Liver (tissue), 9 donors: ENCODE data around the gene LSM2. TPM values are rescaled to one million over a fixed set of nuclear protein-coding genes. Genes with fewer than 3 reads are reported as not detected.

Experiments used
- DNase-seq: peaks from one replicate; pipeline ENCODE4 v3.0.0-alpha.2; 2017; ENCODE audit warnings: low spot score
- H3K27ac ChIP-seq, 2 donors: one replicate each; pipeline ENCODE4 v1.7.0; 2013; ENCODE audit warnings: inconsistent platforms in 2 of 2, low read length in 2 of 2, control low read depth in 1 of 2, low read depth in 1 of 2, mild to moderate bottlenecking in 1 of 2
- H3K27me3 ChIP-seq, 4 donors: one replicate each; pipeline versions ENCODE4 v1.6.1 to v1.7.0; 2013; ENCODE audit warnings: low read length in 3 of 4, inconsistent platforms in 1 of 4, mild to moderate bottlenecking in 1 of 4, moderate library complexity in 1 of 4; ENCODE audit not compliant: control insufficient read depth in 4 of 4, insufficient read depth in 4 of 4
- H3K36me3 ChIP-seq, 4 donors: one replicate each; pipeline versions ENCODE4 v1.6.1 to v1.7.0; 2013; ENCODE audit warnings: low read length in 3 of 4, mild to moderate bottlenecking in 3 of 4, low read depth in 1 of 4, moderate library complexity in 1 of 4; ENCODE audit not compliant: control insufficient read depth in 4 of 4, insufficient read depth in 3 of 4
- H3K4me1 ChIP-seq, 4 donors: one replicate each; pipeline versions ENCODE4 v1.6.1 to v1.7.0; 2013; ENCODE audit warnings: low read length in 3 of 4, mild to moderate bottlenecking in 3 of 4, moderate library complexity in 1 of 4; ENCODE audit not compliant: control insufficient read depth in 4 of 4, insufficient read depth in 4 of 4
- H3K4me3 ChIP-seq, 3 donors: one replicate each; pipeline versions ENCODE4 v1.6.1 to v1.7.0; 2013; ENCODE audit warnings: low read length in 3 of 3, control low read depth in 1 of 3, low read depth in 1 of 3, mild to moderate bottlenecking in 1 of 3
- H3K9ac ChIP-seq, 2 donors: one replicate each; pipeline ENCODE4 v1.7.0; 2013; ENCODE audit warnings: low read length in 2 of 2, mild to moderate bottlenecking in 2 of 2, moderate library complexity in 2 of 2, control low read depth in 1 of 2, low read depth in 1 of 2
- H3K9me3 ChIP-seq, 4 donors: one replicate each; pipeline versions ENCODE4 v1.6.1 to v1.7.0; 2013; ENCODE audit warnings: low read length in 3 of 4; ENCODE audit not compliant: control insufficient read depth in 4 of 4
- EGR1 ChIP-seq, 2 donors: IDR thresholded peaks; 2 replicates each; pipeline ENCODE4 v1.6.1; 2016 to 2018; ENCODE audit warnings: antibody characterized with exemption in 2 of 2, low read depth in 2 of 2
- FOXA1 ChIP-seq: IDR thresholded peaks from 2 replicates; pipeline ENCODE4 v1.6.1; 2016; ENCODE audit warnings: antibody characterized with exemption
- FOXA2 ChIP-seq: IDR thresholded peaks from 2 replicates; pipeline ENCODE4 v1.6.1; 2016; ENCODE audit warnings: antibody characterized with exemption
- GABPA ChIP-seq, 2 donors: IDR thresholded peaks in 1 of 2; conservative IDR thresholded peaks in 1 of 2; 2 replicates each; pipeline ENCODE4 v1.6.1; 2016; ENCODE audit warnings: antibody characterized with exemption in 2 of 2, mild to moderate bottlenecking in 1 of 2, moderate library complexity in 1 of 2
- HNF4A ChIP-seq, 2 donors: conservative IDR thresholded peaks; 2 replicates each; pipeline ENCODE4 v1.6.1; 2016; ENCODE audit warnings: antibody characterized with exemption in 2 of 2, mild to moderate bottlenecking in 2 of 2
- HNF4G ChIP-seq: IDR thresholded peaks from 2 replicates; pipeline ENCODE4 v1.6.1; 2016; ENCODE audit warnings: antibody characterized with exemption
- JUND ChIP-seq, 2 donors: IDR thresholded peaks; 2 replicates each; pipeline ENCODE4 v1.6.1; 2016; ENCODE audit warnings: antibody characterized with exemption in 2 of 2
- NR2F2 ChIP-seq: IDR thresholded peaks from 2 replicates; pipeline ENCODE4 v1.6.1; 2016; ENCODE audit warnings: antibody characterized with exemption
- RAD21 ChIP-seq, 2 donors: IDR thresholded peaks; 2 replicates each; pipeline ENCODE4 v1.6.1; 2016; ENCODE audit warnings: antibody characterized with exemption in 2 of 2, mild to moderate bottlenecking in 2 of 2
- RXRA ChIP-seq, 2 donors: IDR thresholded peaks; 2 replicates each; pipeline ENCODE4 v1.6.1; 2017 to 2018; ENCODE audit warnings: antibody characterized with exemption in 2 of 2, mild to moderate bottlenecking in 1 of 2
- SP1 ChIP-seq: IDR thresholded peaks from 2 replicates; pipeline ENCODE4 v1.6.1; 2018; ENCODE audit warnings: antibody characterized with exemption, mild to moderate bottlenecking
- TAF1 ChIP-seq: conservative IDR thresholded peaks from 2 replicates; pipeline ENCODE4 v1.6.1; 2016; ENCODE audit warnings: antibody characterized with exemption, mild to moderate bottlenecking
- YY1 ChIP-seq: IDR thresholded peaks from 2 replicates; pipeline ENCODE4 v1.6.1; 2016; ENCODE audit warnings: antibody characterized with exemption, mild to moderate bottlenecking
- ZBTB33 ChIP-seq: IDR thresholded peaks from 2 replicates; pipeline ENCODE4 v1.6.1; 2016; ENCODE audit warnings: antibody characterized with exemption
- WGBS: extraction: QIAGEN DNeasy Blood & Tissue Kit; methylation state at CpG from one replicate; pipeline ENCODE4 v1.1.7; 2013; 5-methylcytosine and 5-hydroxymethylcytosine counted together
- polyA plus RNA-seq, 2 donors: library from polyadenylated mRNA; stranded (reverse) in 1 of 2; unstranded in 1 of 2; fragments of 200-250 nt in 1 of 2; fragments of >200 nt in 1 of 2; fragmentation: Nextera tagmentation in 1 of 2; extraction: Ambion mirVana in 1 of 2; gene quantifications; one replicate each; pipeline versions ENCODE4 v1.2.1 to v1.2.3, GENCODE V29; 2013 to 2015
- total RNA-seq, 2 donors: library from RNA; depleted of rRNA; stranded (reverse); fragments of >200 nt; gene quantifications; one replicate each; pipeline ENCODE4 v1.2.3, GENCODE V29; 2014
- TF ChIP-seq, protein P1 (sequence below): fragments of 150-350 bp; IDR thresholded peaks from 2 replicates; pipeline ENCODE4 v1.5.1; 2017; ENCODE audit warnings: improper control_type of control experiment, low read depth, low read length; ENCODE audit not compliant: missing input control
- TF ChIP-seq, protein P2 (sequence below): IDR thresholded peaks from 2 replicates; pipeline ENCODE4 v1.6.1; 2016; ENCODE audit warnings: antibody characterized with exemption
- TF ChIP-seq, protein P3 (sequence below): IDR thresholded peaks from 2 replicates; pipeline ENCODE4 v1.6.1; 2016; ENCODE audit warnings: antibody characterized with exemption
- TF ChIP-seq, protein P4 (sequence below): IDR thresholded peaks from 2 replicates; pipeline ENCODE4 v1.6.1; 2016; ENCODE audit warnings: antibody characterized with exemption, mild to moderate bottlenecking
- donor health status: healthy.
- donor health status: healthy.
- donor health status: healthy.
- donor health status: healthy.
- donor health status: healthy.

Gene LSM2
- total and polyA plus RNA-seq, 4 donors = 7.3 to 18.7 (median 15.5) TPM

GRCh38 chr6:31758281-31758680 is 48.5 kb downstream of the LSM2 start (continued):
- TF ChIP-seq FOXA2 (no peak), FOXA1 (no peak)

- H3K36me3 ChIP-seq = no peaks in the 10 kb centered on the region
- H3K27ac ChIP-seq = no peak overlapping the region
- H3K4me1 ChIP-seq = no peaks in the 10 kb centered on the region
- 81% methylated on average over 8 of the region's 8 CpGs for WGBS
- TF ChIP-seq EGR1 (IDR thresholded peaks at IDR 0.05; ENCODE audit: low read depth in 2 of 2) = no peak
- no peaks in the 10 kb centered on the region for H3K9me3 ChIP-seq
- H3K4me3 ChIP-seq = no peak overlapping the region
- DNase-seq = no peak
- no peak overlapping the region for H3K9ac ChIP-seq
- H3K27me3 ChIP-seq = no peaks in the 10 kb centered on the region
Observed at GRCh38 chr6:31752739-31753319, 53.9 kb downstream of the LSM2 start.

- H3K27ac ChIP-seq = no peak overlapping the region
- H3K9ac ChIP-seq = no peak overlapping the region
- TF ChIP-seq, protein P1, sequence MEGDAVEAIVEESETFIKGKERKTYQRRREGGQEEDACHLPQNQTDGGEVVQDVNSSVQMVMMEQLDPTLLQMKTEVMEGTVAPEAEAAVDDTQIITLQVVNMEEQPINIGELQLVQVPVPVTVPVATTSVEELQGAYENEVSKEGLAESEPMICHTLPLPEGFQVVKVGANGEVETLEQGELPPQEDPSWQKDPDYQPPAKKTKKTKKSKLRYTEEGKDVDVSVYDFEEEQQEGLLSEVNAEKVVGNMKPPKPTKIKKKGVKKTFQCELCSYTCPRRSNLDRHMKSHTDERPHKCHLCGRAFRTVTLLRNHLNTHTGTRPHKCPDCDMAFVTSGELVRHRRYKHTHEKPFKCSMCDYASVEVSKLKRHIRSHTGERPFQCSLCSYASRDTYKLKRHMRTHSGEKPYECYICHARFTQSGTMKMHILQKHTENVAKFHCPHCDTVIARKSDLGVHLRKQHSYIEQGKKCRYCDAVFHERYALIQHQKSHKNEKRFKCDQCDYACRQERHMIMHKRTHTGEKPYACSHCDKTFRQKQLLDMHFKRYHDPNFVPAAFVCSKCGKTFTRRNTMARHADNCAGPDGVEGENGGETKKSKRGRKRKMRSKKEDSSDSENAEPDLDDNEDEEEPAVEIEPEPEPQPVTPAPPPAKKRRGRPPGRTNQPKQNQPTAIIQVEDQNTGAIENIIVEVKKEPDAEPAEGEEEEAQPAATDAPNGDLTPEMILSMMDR = no peak
- TF ChIP-seq SP1 = no peak
- no peak for TF ChIP-seq RXRA (IDR thresholded peaks at IDR 0.05)
- TF ChIP-seq TAF1 = no peak
- no peak for TF ChIP-seq NR2F2
- TF ChIP-seq GABPA (IDR thresholded peaks at IDR 0.05 in 1 of 2, conservative IDR thresholded peaks at IDR 0.05 in 1 of 2) = no peak
- TF ChIP-seq RAD21 (IDR thresholded peaks at IDR 0.05) = no peak
- no peak for TF ChIP-seq YY1
- no peak for TF ChIP-seq FOXA1
- no peak for TF ChIP-seq HNF4G
- TF ChIP-seq FOXA2 = no peak
- TF ChIP-seq EGR1 (IDR thresholded peaks at IDR 0.05; ENCODE audit: low read depth in 2 of 2) = no peak
- TF ChIP-seq, protein P2, sequence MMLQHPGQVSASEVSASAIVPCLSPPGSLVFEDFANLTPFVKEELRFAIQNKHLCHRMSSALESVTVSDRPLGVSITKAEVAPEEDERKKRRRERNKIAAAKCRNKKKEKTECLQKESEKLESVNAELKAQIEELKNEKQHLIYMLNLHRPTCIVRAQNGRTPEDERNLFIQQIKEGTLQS = no peak
- TF ChIP-seq ZBTB33 = no peak
- TF ChIP-seq HNF4A (conservative IDR thresholded peaks at IDR 0.05) = no peak
- TF ChIP-seq, protein P3, sequence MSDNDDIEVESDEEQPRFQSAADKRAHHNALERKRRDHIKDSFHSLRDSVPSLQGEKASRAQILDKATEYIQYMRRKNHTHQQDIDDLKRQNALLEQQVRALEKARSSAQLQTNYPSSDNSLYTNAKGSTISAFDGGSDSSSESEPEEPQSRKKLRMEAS = no peak
- TF ChIP-seq, protein P4, sequence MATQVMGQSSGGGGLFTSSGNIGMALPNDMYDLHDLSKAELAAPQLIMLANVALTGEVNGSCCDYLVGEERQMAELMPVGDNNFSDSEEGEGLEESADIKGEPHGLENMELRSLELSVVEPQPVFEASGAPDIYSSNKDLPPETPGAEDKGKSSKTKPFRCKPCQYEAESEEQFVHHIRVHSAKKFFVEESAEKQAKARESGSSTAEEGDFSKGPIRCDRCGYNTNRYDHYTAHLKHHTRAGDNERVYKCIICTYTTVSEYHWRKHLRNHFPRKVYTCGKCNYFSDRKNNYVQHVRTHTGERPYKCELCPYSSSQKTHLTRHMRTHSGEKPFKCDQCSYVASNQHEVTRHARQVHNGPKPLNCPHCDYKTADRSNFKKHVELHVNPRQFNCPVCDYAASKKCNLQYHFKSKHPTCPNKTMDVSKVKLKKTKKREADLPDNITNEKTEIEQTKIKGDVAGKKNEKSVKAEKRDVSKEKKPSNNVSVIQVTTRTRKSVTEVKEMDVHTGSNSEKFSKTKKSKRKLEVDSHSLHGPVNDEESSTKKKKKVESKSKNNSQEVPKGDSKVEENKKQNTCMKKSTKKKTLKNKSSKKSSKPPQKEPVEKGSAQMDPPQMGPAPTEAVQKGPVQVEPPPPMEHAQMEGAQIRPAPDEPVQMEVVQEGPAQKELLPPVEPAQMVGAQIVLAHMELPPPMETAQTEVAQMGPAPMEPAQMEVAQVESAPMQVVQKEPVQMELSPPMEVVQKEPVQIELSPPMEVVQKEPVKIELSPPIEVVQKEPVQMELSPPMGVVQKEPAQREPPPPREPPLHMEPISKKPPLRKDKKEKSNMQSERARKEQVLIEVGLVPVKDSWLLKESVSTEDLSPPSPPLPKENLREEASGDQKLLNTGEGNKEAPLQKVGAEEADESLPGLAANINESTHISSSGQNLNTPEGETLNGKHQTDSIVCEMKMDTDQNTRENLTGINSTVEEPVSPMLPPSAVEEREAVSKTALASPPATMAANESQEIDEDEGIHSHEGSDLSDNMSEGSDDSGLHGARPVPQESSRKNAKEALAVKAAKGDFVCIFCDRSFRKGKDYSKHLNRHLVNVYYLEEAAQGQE = no peak
- TF ChIP-seq JUND (IDR thresholded peaks at IDR 0.05) = no peak
- H3K4me1 ChIP-seq = no peaks in the 10 kb centered on the region
- no peaks in the 10 kb centered on the region for H3K9me3 ChIP-seq
- H3K36me3 ChIP-seq = no peaks in the 10 kb centered on the region
- H3K4me3 ChIP-seq = no peak overlapping the region
- no peaks in the 10 kb centered on the region for H3K27me3 ChIP-seq
- DNase-seq = no peak
- WGBS = 91% methylated on average over 7 of the region's 7 CpGs
Observed at GRCh38 chr6:31750411-31751022, 56.2 kb downstream of the LSM2 start.
